Measurements from ENCODE around the gene CAMTA1.

CAMTA1 gene

DNA sequence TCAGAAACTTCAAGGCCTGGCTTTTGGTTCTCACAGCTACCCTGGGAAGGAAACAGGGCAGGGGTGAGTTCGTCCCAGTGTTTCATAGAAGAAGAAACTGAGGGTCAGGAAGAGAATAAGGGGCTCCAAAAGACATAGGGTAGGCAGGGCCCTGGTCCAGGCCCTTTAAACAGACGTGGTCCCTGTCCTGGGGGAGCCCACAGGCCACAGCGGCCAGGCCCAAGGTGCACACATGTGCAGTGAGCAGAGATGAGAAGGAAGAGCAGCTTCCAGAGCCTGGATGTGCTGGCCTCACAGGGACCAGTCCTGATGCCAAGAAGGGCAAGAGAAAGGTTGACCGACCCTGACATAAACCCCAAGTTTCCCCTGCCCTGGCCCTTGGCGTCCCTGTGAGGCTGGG is 690.4 kb downstream of the CAMTA1 start:
- peak overlapping the region; percentile 59 for H3K4me3 ChIP-seq (ENCODE audit: low read depth, low read length)
- H3K4ac ChIP-seq (ENCODE audit: low read depth, low read length), result no peak overlapping the region
- no peak overlapping the region for H4K12ac ChIP-seq (ENCODE audit: low read depth, low read length)
- no peak overlapping the region for H2BK5ac ChIP-seq (ENCODE audit: low read depth, low read length, poor library complexity)
- no peak overlapping the region for H2BK12ac ChIP-seq (ENCODE audit: low read length)
- no peak overlapping the region for H2AK5ac ChIP-seq (ENCODE audit: low read length)
- no peak for DNase-seq
- no peak overlapping the region for H3K23ac ChIP-seq (ENCODE audit: low read length)
- no peak overlapping the region for H4K8ac ChIP-seq (ENCODE audit: low read depth, low read length)
- peaks cover 8% of the 10 kb centered on the region for H3K9me3 ChIP-seq (ENCODE audit: insufficient read depth, low read depth, low read length)
- no peak overlapping the region for H3K9ac ChIP-seq (ENCODE audit: low read length)
- no peaks in the 10 kb centered on the region for H3K79me2 ChIP-seq (ENCODE audit: control insufficient read depth, insufficient read depth, low read length, poor library complexity)
- no peak overlapping the region for H2AFZ ChIP-seq (ENCODE audit: insufficient read depth, low read length, poor library complexity)
- no peak overlapping the region for H3K4me2 ChIP-seq (ENCODE audit: low read length)
- no peak overlapping the region for H3K27ac ChIP-seq (ENCODE audit: low read depth, low read length)
- no peak overlapping the region for H2BK120ac ChIP-seq (ENCODE audit: insufficient read depth, low read length, poor library complexity)
- no peaks in the 10 kb centered on the region for H3K27me3 ChIP-seq (ENCODE audit: insufficient read depth, low read length)
- H3K18ac ChIP-seq (ENCODE audit: low read length), result no peak overlapping the region
- peaks cover 8 to 15% of the 10 kb centered on the region in 2 experiments for H3K4me1 ChIP-seq (ENCODE audit: control insufficient read depth in 1 of 2, insufficient read depth in 2 of 2, low read length in 2 of 2)
- H3K14ac ChIP-seq (ENCODE audit: low read length), result no peak overlapping the region
- no CpG with 5 or more reads among the region's 5 CpGs for WGBS (ENCODE audit: extremely low coverage, insufficient coverage, insufficient read length)
- peaks cover 3% of the 10 kb centered on the region for H3K79me1 ChIP-seq (ENCODE audit: low read length)
- H3K36me3 ChIP-seq (ENCODE audit: control insufficient read depth in 1 of 2, insufficient read depth in 2 of 2, low read length in 2 of 2), result no peaks in the 10 kb centered on the region
- H4K91ac ChIP-seq (ENCODE audit: low read depth, low read length), result no peak overlapping the region

DNA sequence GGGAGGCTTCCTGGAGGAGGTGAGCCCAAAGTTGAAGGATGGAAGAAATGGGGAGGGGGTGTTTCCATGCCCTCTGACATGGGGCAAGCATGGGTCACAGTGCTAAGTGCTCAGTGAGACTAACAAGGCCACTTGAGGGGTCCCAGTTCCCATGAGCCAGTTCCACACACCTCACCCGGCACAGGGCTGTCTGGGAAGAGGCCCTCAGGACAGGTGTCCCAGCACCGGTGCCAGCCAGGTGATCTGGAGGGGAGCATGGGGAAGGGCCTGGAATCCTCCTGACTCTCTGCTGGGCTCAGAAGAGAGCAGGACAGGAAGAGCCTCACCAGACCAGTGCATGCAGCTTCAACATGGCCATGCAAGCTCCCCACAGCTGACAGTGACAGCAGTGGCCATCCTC is 691.1 kb downstream of the CAMTA1 start:
- H3K18ac ChIP-seq (ENCODE audit: low read length), result no peak overlapping the region
- H2BK5ac ChIP-seq (ENCODE audit: low read depth, low read length, poor library complexity), result no peak overlapping the region
- no peak overlapping the region for H4K12ac ChIP-seq (ENCODE audit: low read depth, low read length)
- H2BK120ac ChIP-seq (ENCODE audit: insufficient read depth, low read length, poor library complexity), result no peak overlapping the region
- peaks cover 3% of the 10 kb centered on the region for H3K79me1 ChIP-seq (ENCODE audit: low read length)
- no peak overlapping the region for H3K27ac ChIP-seq (ENCODE audit: low read depth, low read length)
- H3K79me2 ChIP-seq (ENCODE audit: control insufficient read depth, insufficient read depth, low read length, poor library complexity), result no peaks in the 10 kb centered on the region
- H3K4me2 ChIP-seq (ENCODE audit: low read length), result no peak overlapping the region
- peak overlapping the region; percentile 18 for H3K4me3 ChIP-seq (ENCODE audit: low read depth, low read length)
- no peak overlapping the region for H3K23ac ChIP-seq (ENCODE audit: low read length)
- H4K8ac ChIP-seq (ENCODE audit: low read depth, low read length), result no peak overlapping the region
- H3K14ac ChIP-seq (ENCODE audit: low read length), result no peak overlapping the region
- H3K4ac ChIP-seq (ENCODE audit: low read depth, low read length), result no peak overlapping the region
- H3K36me3 ChIP-seq (ENCODE audit: control insufficient read depth in 1 of 2, insufficient read depth in 2 of 2, low read length in 2 of 2), result no peaks in the 10 kb centered on the region
- WGBS (ENCODE audit: extremely low coverage, insufficient coverage, insufficient read length), result no CpG with 5 or more reads among the region's 2 CpGs
- H3K9me3 ChIP-seq (ENCODE audit: insufficient read depth, low read depth, low read length), result peaks cover 8% of the 10 kb centered on the region
- no peak overlapping the region for H3K9ac ChIP-seq (ENCODE audit: low read length)
- H2AFZ ChIP-seq (ENCODE audit: insufficient read depth, low read length, poor library complexity), result no peak overlapping the region
- no peaks in the 10 kb centered on the region for H3K27me3 ChIP-seq (ENCODE audit: insufficient read depth, low read length)
- no peak for DNase-seq
- no peak overlapping the region for H4K91ac ChIP-seq (ENCODE audit: low read depth, low read length)
- H2BK12ac ChIP-seq (ENCODE audit: low read length), result no peak overlapping the region
- no peak overlapping the region for H2AK5ac ChIP-seq (ENCODE audit: low read length)
- peaks cover 6 to 12% of the 10 kb centered on the region in 2 experiments for H3K4me1 ChIP-seq (ENCODE audit: control insufficient read depth in 1 of 2, insufficient read depth in 2 of 2, low read length in 2 of 2)

DNA sequence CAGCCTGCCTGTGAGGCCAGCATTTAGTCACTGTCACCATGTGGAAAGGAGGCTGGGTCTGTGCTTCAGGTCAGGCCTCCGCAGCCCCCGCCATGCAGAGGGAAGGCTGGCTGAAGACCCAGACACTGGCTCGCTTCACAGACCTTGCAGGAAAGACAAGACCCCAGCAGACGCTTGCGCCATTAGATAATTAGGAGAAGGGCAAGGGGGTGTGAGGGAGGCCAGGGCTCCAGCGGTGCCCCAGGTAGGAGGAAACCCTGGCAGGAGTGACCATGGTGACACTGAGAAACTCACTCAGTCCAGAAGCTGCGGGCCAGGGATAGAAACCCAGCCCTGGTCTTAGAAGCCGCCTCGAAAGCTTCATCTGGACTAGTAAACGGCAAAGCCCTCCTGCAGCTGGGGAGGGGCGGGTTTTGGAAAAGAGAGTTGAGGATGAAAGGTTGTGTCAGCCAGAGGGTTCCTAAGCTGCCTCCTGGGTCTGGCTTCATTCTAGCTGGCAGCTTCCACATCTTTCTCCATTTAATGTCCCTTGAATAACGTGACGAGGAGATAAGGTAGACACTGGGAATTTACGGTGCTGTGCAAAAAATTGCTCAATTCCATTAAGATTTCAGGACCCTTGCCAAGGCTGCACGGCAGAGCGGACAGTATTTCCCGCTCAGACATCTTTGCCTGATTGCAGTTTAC is 691.8 kb downstream of the CAMTA1 start:
- no peak overlapping the region for H3K14ac ChIP-seq (ENCODE audit: low read length)
- WGBS (ENCODE audit: extremely low coverage, insufficient coverage, insufficient read length), result no CpG with 5 or more reads among the region's 17 CpGs
- no peak overlapping the region for H4K8ac ChIP-seq (ENCODE audit: low read depth, low read length)
- no peaks in the 10 kb centered on the region for H3K36me3 ChIP-seq (ENCODE audit: control insufficient read depth in 1 of 2, insufficient read depth in 2 of 2, low read length in 2 of 2)
- no peak overlapping the region for H3K4ac ChIP-seq (ENCODE audit: low read depth, low read length)
- no peak for DNase-seq
- H3K4me2 ChIP-seq (ENCODE audit: low read length), result no peak overlapping the region
- peaks cover 8% of the 10 kb centered on the region for H3K9me3 ChIP-seq (ENCODE audit: insufficient read depth, low read depth, low read length)
- H2BK5ac ChIP-seq (ENCODE audit: low read depth, low read length, poor library complexity), result no peak overlapping the region
- no peak overlapping the region for H3K27ac ChIP-seq (ENCODE audit: low read depth, low read length)
- H4K12ac ChIP-seq (ENCODE audit: low read depth, low read length), result no peak overlapping the region
- H3K9ac ChIP-seq (ENCODE audit: low read length), result no peak overlapping the region
- peaks cover 3% of the 10 kb centered on the region for H3K79me1 ChIP-seq (ENCODE audit: low read length)
- H3K18ac ChIP-seq (ENCODE audit: low read length), result no peak overlapping the region
- H4K91ac ChIP-seq (ENCODE audit: low read depth, low read length), result no peak overlapping the region
- H2BK12ac ChIP-seq (ENCODE audit: low read length), result no peak overlapping the region
- no peaks in the 10 kb centered on the region for H3K27me3 ChIP-seq (ENCODE audit: insufficient read depth, low read length)
- H2AK5ac ChIP-seq (ENCODE audit: low read length), result no peak overlapping the region
- H3K23ac ChIP-seq (ENCODE audit: low read length), result no peak overlapping the region
- H3K79me2 ChIP-seq (ENCODE audit: control insufficient read depth, insufficient read depth, low read length, poor library complexity), result no peaks in the 10 kb centered on the region
- H2AFZ ChIP-seq (ENCODE audit: insufficient read depth, low read length, poor library complexity), result no peak overlapping the region
- H2BK120ac ChIP-seq (ENCODE audit: insufficient read depth, low read length, poor library complexity), result no peak overlapping the region
- peak overlapping the region; percentile 18 for H3K4me3 ChIP-seq (ENCODE audit: low read depth, low read length)
- H3K4me1 ChIP-seq (ENCODE audit: control insufficient read depth in 1 of 2, insufficient read depth in 2 of 2, low read length in 2 of 2), result peaks cover 2 to 6% of the 10 kb centered on the region in 2 experiments

- Histone ChIP-seq H3K9ac (ENCODE audit: low read length) (no peak overlapping the region), H4K91ac (ENCODE audit: low read depth, low read length) (no peak overlapping the region), H3K14ac (ENCODE audit: low read length) (no peak overlapping the region), H3K23ac (ENCODE audit: low read length) (no peak overlapping the region), H3K27ac (ENCODE audit: low read depth, low read length) (no peak overlapping the region), H2AK5ac (ENCODE audit: low read length) (no peak overlapping the region), H2BK120ac (ENCODE audit: insufficient read depth, low read length, poor library complexity) (no peak overlapping the region), H3K18ac (ENCODE audit: low read length) (no peak overlapping the region), H2AFZ (ENCODE audit: insufficient read depth, low read length, poor library complexity) (no peak overlapping the region), H3K27me3 (ENCODE audit: insufficient read depth, low read length) (no peaks in the 10 kb centered on the region), H3K4me1 (ENCODE audit: control insufficient read depth in 1 of 2, insufficient read depth in 2 of 2, low read length in 2 of 2) (peaks cover 0 to under 1% of the 10 kb centered on the region in 2 experiments), H3K4me3 (ENCODE audit: low read depth, low read length) (no peak overlapping the region), H2BK5ac (ENCODE audit: low read depth, low read length, poor library complexity) (no peak overlapping the region), H4K12ac (ENCODE audit: low read depth, low read length) (no peak overlapping the region), H3K36me3 (ENCODE audit: control insufficient read depth in 1 of 2, insufficient read depth in 2 of 2, low read length in 2 of 2) (no peaks in the 10 kb centered on the region), H3K9me3 (ENCODE audit: insufficient read depth, low read depth, low read length) (peaks cover 8% of the 10 kb centered on the region), H2BK12ac (ENCODE audit: low read length) (no peak overlapping the region), H4K8ac (ENCODE audit: low read depth, low read length) (no peak overlapping the region), H3K4me2 (ENCODE audit: low read length) (no peak overlapping the region), H3K4ac (ENCODE audit: low read depth, low read length) (no peak overlapping the region), H3K79me1 (ENCODE audit: low read length) (peaks cover 2% of the 10 kb centered on the region), H3K79me2 (ENCODE audit: control insufficient read depth, insufficient read depth, low read length, poor library complexity) (no peaks in the 10 kb centered on the region)
- DNase-seq, result no peak
- WGBS (ENCODE audit: extremely low coverage, insufficient coverage, insufficient read length), result no CpG with 5 or more reads among the region's 12 CpGs
These were observed 692.3 kb downstream of the CAMTA1 start for GRCh38 chr1:7477593-7477992.
